Keratinocyte (primary cell): ENCODE data around the gene ANGPTL4.

Experiments used
- CTCF ChIP-seq, 3 experiments: IDR thresholded peaks in 1 of 3; conservative IDR thresholded peaks in 1 of 3; optimal IDR thresholded peaks in 1 of 3; 2 replicates in 2 of 3; 3 replicates in 1 of 3; pipeline versions ENCODE3 to v1.5.1; 2011; ENCODE audit warnings: low read length in 3 of 3, mild to moderate bottlenecking in 3 of 3, moderate library complexity in 2 of 3, control low read depth in 1 of 3, inconsistent platforms in 1 of 3; ENCODE audit not compliant: insufficient read depth in 2 of 3; ENCODE audit errors: extremely low read depth in 1 of 3
- EZH2 ChIP-seq: IDR thresholded peaks from one replicate; pipeline ENCODE4 v1.6.1; 2012; ENCODE audit warnings: inconsistent platforms, mild to moderate bottlenecking, low read length, moderate library complexity

- no peak for TF ChIP-seq CTCF (optimal IDR thresholded peaks at IDR 0.05 in 1 of 3, IDR thresholded peaks at IDR 0.05 in 1 of 3, conservative IDR thresholded peaks at IDR 0.05 in 1 of 3; ENCODE audit: extremely low read depth in 1 of 3, insufficient read depth in 2 of 3, low read length in 3 of 3)
- no peak for TF ChIP-seq EZH2
Observed at GRCh38 chr19:8322638-8322997, 41.3 kb upstream of the ANGPTL4 start.
